NB4 (cell line): ENCODE data around the gene TYMP.

ENCODE experiments used
- CTCF ChIP-seq: IDR thresholded peaks from one replicate; pipeline ENCODE4 v1.5.1; 2012; ENCODE audit warnings: low read depth, low read length
- MAX ChIP-seq: IDR thresholded peaks from 2 replicates; pipeline ENCODE4 v1.6.1; 2011; ENCODE audit warnings: low read depth, low read length
- MYC ChIP-seq: IDR thresholded peaks from 2 replicates; pipeline ENCODE4 v1.6.1; 2011; ENCODE audit warnings: low read depth, low read length
- POLR2A ChIP-seq: IDR thresholded peaks from 2 replicates; pipeline ENCODE4 v1.6.1; 2011; ENCODE audit warnings: mild to moderate bottlenecking; ENCODE audit not compliant: insufficient read length; ENCODE audit errors: extremely low read depth

GRCh38 chr22:50576070-50576469, 46.3 kb upstream of the TYMP start:
- TF ChIP-seq CTCF, result no peak
- no peak for TF ChIP-seq POLR2A
- no peak for TF ChIP-seq MYC
- no peak for TF ChIP-seq MAX
